GM18858 (cell line): Measurements from ENCODE around the gene DDX39B.
"Not testable (repeated sequence)": the region's sequence is repeated elsewhere in the genome, so short reads cannot be mapped to it uniquely, and the experiment has no call there.

Experiments
- ATAC-seq: cut with Tn5 transposase; IDR thresholded peaks from one replicate; pipeline ENCODE4 v1.9.1; 2021; ENCODE audit not compliant: unreplicated experiment

The DDX39B gene

GRCh38 chr6:31529329-31530150, 12.3 kb downstream of the DDX39B start:
- no peak for ATAC-seq

- no peak for ATAC-seq
Observed at GRCh38 chr6:31528821-31529328, 12.9 kb downstream of the DDX39B start, which contains the start of gene MCCD1. Gene MCCD1, plus strand, starts transcription at chr6:31528962. Its CDS starts 53 bp downstream, at chr6:31529015.

- ATAC-seq = no peak
Observed at GRCh38 chr6:31528307-31528777, 13.5 kb downstream of the DDX39B start.

GRCh38 chr6:31525932-31526591, 15.7 kb downstream of the DDX39B start:
- no peak for ATAC-seq

GRCh38 chr6:31525553-31525931, 16.3 kb downstream of the DDX39B start:
- ATAC-seq = no peak

- ATAC-seq = no peak
Observed at GRCh38 chr6:31521835-31522234, 20.0 kb downstream of the DDX39B start.

GRCh38 chr6:31513456-31514165, 28.2 kb downstream of the DDX39B start:
- no peak for ATAC-seq

- no peak for ATAC-seq
Observed at GRCh38 chr6:31510007-31510406, 31.8 kb downstream of the DDX39B start.

GRCh38 chr6:31509036-31509435, 32.8 kb downstream of the DDX39B start:
- ATAC-seq = not testable (repeated sequence)

- ATAC-seq = no peak
Observed at GRCh38 chr6:31502586-31502985, 39.2 kb downstream of the DDX39B start.

- ATAC-seq = not testable (repeated sequence)
Observed at GRCh38 chr6:31499648-31500047, 42.2 kb downstream of the DDX39B start.

- ATAC-seq = no peak
Observed at GRCh38 chr6:31498748-31499147, 43.1 kb downstream of the DDX39B start.

- ATAC-seq = no peak
Observed at GRCh38 chr6:31497531-31498476, 44.0 kb downstream of the DDX39B start, which contains the start of gene MICB. Gene MICB, plus strand, starts transcription at chr6:31498145. Its CDS starts 49 bp downstream, at chr6:31498194.

GRCh38 chr6:31496826-31497225, 45.0 kb downstream of the DDX39B start:
- ATAC-seq = not testable (repeated sequence)

- ATAC-seq = no peak
Observed at GRCh38 chr6:31495580-31495979, 46.2 kb downstream of the DDX39B start.

GRCh38 chr6:31493875-31494694, 47.7 kb downstream of the DDX39B start:
- peak; percentile 41 for ATAC-seq

GRCh38 chr6:31493550-31493874, 48.3 kb downstream of the DDX39B start:
- not testable (repeated sequence) for ATAC-seq

GRCh38 chr6:31490115-31490873, 51.5 kb downstream of the DDX39B start:
- ATAC-seq = no peak

GRCh38 chr6:31489086-31489485, 52.7 kb downstream of the DDX39B start:
- ATAC-seq = no peak
